ENCODE results near the gene LRRC7. TPM values are rescaled to one million over a fixed set of nuclear protein-coding genes. Genes with fewer than 3 reads are reported as not detected.
"Not testable (repeated sequence)": the region's sequence is repeated elsewhere in the genome, so short reads cannot be mapped to it uniquely, and the experiment has no call there.

Gene LRRC7
- total RNA-seq, 1 donor from 2014 or later: not detected

GRCh38 chr1:69679965-69680364 lies 112.2 kb downstream of the LRRC7 start:
- no peaks in the 10 kb centered on the region for H3K9me3 Mint-ChIP-seq
- H3K36me3 Mint-ChIP-seq (ENCODE audit: low read depth): no peaks in the 10 kb centered on the region
- no peak for DNase-seq (ENCODE audit: low spot score)
- H3K27me3 Mint-ChIP-seq (ENCODE audit: low read depth): no peaks in the 10 kb centered on the region
- no peak overlapping the region for H3K4me3 Mint-ChIP-seq (ENCODE audit: low read depth)
- H3K4me1 Mint-ChIP-seq (ENCODE audit: low read depth): no peaks in the 10 kb centered on the region
- no peak overlapping the region for H3K27ac Mint-ChIP-seq
- intact Hi-C loops (cut with micrococcal nuclease): no loop called here

GRCh38 chr1:69686367-69686984 lies 118.8 kb downstream of the LRRC7 start:
- intact Hi-C loops (cut with micrococcal nuclease): no loop called here
- Mint-ChIP-seq H3K27me3 (ENCODE audit: low read depth) (no peaks in the 10 kb centered on the region), H3K36me3 (ENCODE audit: low read depth) (no peaks in the 10 kb centered on the region), H3K4me1 (ENCODE audit: low read depth) (no peaks in the 10 kb centered on the region), H3K27ac (no peak overlapping the region), H3K9me3 (peaks cover 6% of the 10 kb centered on the region), H3K4me3 (ENCODE audit: low read depth) (no peak overlapping the region)
- DNase-seq (ENCODE audit: low spot score): no peak

GRCh38 chr1:69688193-69688592 lies 120.5 kb downstream of the LRRC7 start:
- H3K9me3 Mint-ChIP-seq: peaks cover 6% of the 10 kb centered on the region
- no peaks in the 10 kb centered on the region for H3K4me1 Mint-ChIP-seq (ENCODE audit: low read depth)
- H3K4me3 Mint-ChIP-seq (ENCODE audit: low read depth): no peak overlapping the region
- no peak overlapping the region for H3K27ac Mint-ChIP-seq
- intact Hi-C loops (cut with micrococcal nuclease): no loop called here
- no peaks in the 10 kb centered on the region for H3K36me3 Mint-ChIP-seq (ENCODE audit: low read depth)
- no peaks in the 10 kb centered on the region for H3K27me3 Mint-ChIP-seq (ENCODE audit: low read depth)
- no peak for DNase-seq (ENCODE audit: low spot score)

- no peaks in the 10 kb centered on the region for H3K36me3 Mint-ChIP-seq (ENCODE audit: low read depth)
- no peaks in the 10 kb centered on the region for H3K27me3 Mint-ChIP-seq (ENCODE audit: low read depth)
- peaks cover 8% of the 10 kb centered on the region for H3K9me3 Mint-ChIP-seq
- H3K4me1 Mint-ChIP-seq (ENCODE audit: low read depth): no peaks in the 10 kb centered on the region
- H3K4me3 Mint-ChIP-seq (ENCODE audit: low read depth): no peak overlapping the region
- intact Hi-C loops (cut with micrococcal nuclease): no loop called here
- H3K27ac Mint-ChIP-seq: no peak overlapping the region
- DNase-seq (ENCODE audit: low spot score): no peak
Measured at GRCh38 chr1:69691179-69691578, 123.5 kb downstream of the LRRC7 start.

- intact Hi-C loops (cut with micrococcal nuclease): no loop called here
- Mint-ChIP-seq H3K4me1 (ENCODE audit: low read depth) (no peaks in the 10 kb centered on the region), H3K27me3 (ENCODE audit: low read depth) (no peaks in the 10 kb centered on the region), H3K9me3 (peaks cover 21% of the 10 kb centered on the region), H3K4me3 (ENCODE audit: low read depth) (no peak overlapping the region), H3K36me3 (ENCODE audit: low read depth) (no peaks in the 10 kb centered on the region), H3K27ac (no peak overlapping the region)
- no peak for DNase-seq (ENCODE audit: low spot score)
Measured at GRCh38 chr1:69693921-69694675, 126.4 kb downstream of the LRRC7 start.

- Mint-ChIP-seq H3K4me3 (ENCODE audit: low read depth) (no peak overlapping the region), H3K36me3 (ENCODE audit: low read depth) (no peaks in the 10 kb centered on the region), H3K27ac (no peak overlapping the region), H3K9me3 (peaks cover 21% of the 10 kb centered on the region), H3K27me3 (ENCODE audit: low read depth) (no peaks in the 10 kb centered on the region), H3K4me1 (ENCODE audit: low read depth) (no peaks in the 10 kb centered on the region)
- intact Hi-C loops (cut with micrococcal nuclease): no loop called here
- DNase-seq (ENCODE audit: low spot score): no peak
Measured at GRCh38 chr1:69697340-69697739, 129.6 kb downstream of the LRRC7 start.

GRCh38 chr1:69700770-69701169 lies 133.0 kb downstream of the LRRC7 start:
- DNase-seq (ENCODE audit: low spot score): no peak
- intact Hi-C loops (cut with micrococcal nuclease): no loop called here
- no peaks in the 10 kb centered on the region for H3K27me3 Mint-ChIP-seq (ENCODE audit: low read depth)
- no peak overlapping the region for H3K27ac Mint-ChIP-seq
- no peaks in the 10 kb centered on the region for H3K36me3 Mint-ChIP-seq (ENCODE audit: low read depth)
- H3K9me3 Mint-ChIP-seq: peaks cover 17% of the 10 kb centered on the region
- no peak overlapping the region for H3K4me3 Mint-ChIP-seq (ENCODE audit: low read depth)
- no peaks in the 10 kb centered on the region for H3K4me1 Mint-ChIP-seq (ENCODE audit: low read depth)

GRCh38 chr1:69702085-69702484 lies 134.4 kb downstream of the LRRC7 start:
- no peak overlapping the region for H3K27ac Mint-ChIP-seq
- no peak for DNase-seq (ENCODE audit: low spot score)
- no peak overlapping the region for H3K4me3 Mint-ChIP-seq (ENCODE audit: low read depth)
- peaks cover 10% of the 10 kb centered on the region for H3K9me3 Mint-ChIP-seq
- H3K27me3 Mint-ChIP-seq (ENCODE audit: low read depth): no peaks in the 10 kb centered on the region
- H3K36me3 Mint-ChIP-seq (ENCODE audit: low read depth): no peaks in the 10 kb centered on the region
- intact Hi-C loops (cut with micrococcal nuclease): no loop called here
- no peaks in the 10 kb centered on the region for H3K4me1 Mint-ChIP-seq (ENCODE audit: low read depth)

GRCh38 chr1:69706473-69706872 lies 138.8 kb downstream of the LRRC7 start:
- no peak overlapping the region for H3K4me3 Mint-ChIP-seq (ENCODE audit: low read depth)
- no peaks in the 10 kb centered on the region for H3K36me3 Mint-ChIP-seq (ENCODE audit: low read depth)
- no peak overlapping the region for H3K27ac Mint-ChIP-seq
- no peaks in the 10 kb centered on the region for H3K9me3 Mint-ChIP-seq
- no peaks in the 10 kb centered on the region for H3K27me3 Mint-ChIP-seq (ENCODE audit: low read depth)
- no peaks in the 10 kb centered on the region for H3K4me1 Mint-ChIP-seq (ENCODE audit: low read depth)
- intact Hi-C loops (cut with micrococcal nuclease): no loop called here
- DNase-seq (ENCODE audit: low spot score): no peak

- H3K9me3 Mint-ChIP-seq: no peaks in the 10 kb centered on the region
- H3K36me3 Mint-ChIP-seq (ENCODE audit: low read depth): no peaks in the 10 kb centered on the region
- H3K27me3 Mint-ChIP-seq (ENCODE audit: low read depth): no peaks in the 10 kb centered on the region
- intact Hi-C loops (cut with micrococcal nuclease): no loop called here
- H3K27ac Mint-ChIP-seq: no peak overlapping the region
- H3K4me3 Mint-ChIP-seq (ENCODE audit: low read depth): no peak overlapping the region
- no peak for DNase-seq (ENCODE audit: low spot score)
- H3K4me1 Mint-ChIP-seq (ENCODE audit: low read depth): no peaks in the 10 kb centered on the region
Measured at GRCh38 chr1:69707103-69707502, 139.4 kb downstream of the LRRC7 start.

- no peaks in the 10 kb centered on the region for H3K36me3 Mint-ChIP-seq (ENCODE audit: low read depth)
- H3K9me3 Mint-ChIP-seq: no peaks in the 10 kb centered on the region
- H3K4me3 Mint-ChIP-seq (ENCODE audit: low read depth): no peak overlapping the region
- no peaks in the 10 kb centered on the region for H3K4me1 Mint-ChIP-seq (ENCODE audit: low read depth)
- intact Hi-C loops (cut with micrococcal nuclease): no loop called here
- no peak for DNase-seq (ENCODE audit: low spot score)
- H3K27me3 Mint-ChIP-seq (ENCODE audit: low read depth): no peaks in the 10 kb centered on the region
- no peak overlapping the region for H3K27ac Mint-ChIP-seq
Measured at GRCh38 chr1:69710484-69711189, 142.9 kb downstream of the LRRC7 start.

- Mint-ChIP-seq H3K9me3 (no peaks in the 10 kb centered on the region), H3K27ac (no peak overlapping the region), H3K4me3 (ENCODE audit: low read depth) (no peak overlapping the region), H3K4me1 (ENCODE audit: low read depth) (no peaks in the 10 kb centered on the region), H3K36me3 (ENCODE audit: low read depth) (no peaks in the 10 kb centered on the region), H3K27me3 (ENCODE audit: low read depth) (no peaks in the 10 kb centered on the region)
- intact Hi-C loops (cut with micrococcal nuclease): no loop called here
- no peak for DNase-seq (ENCODE audit: low spot score)
Measured at GRCh38 chr1:69711190-69711930, 143.6 kb downstream of the LRRC7 start.

- H3K36me3 Mint-ChIP-seq (ENCODE audit: low read depth); H3K9me3 Mint-ChIP-seq; H3K27me3 Mint-ChIP-seq (ENCODE audit: low read depth); H3K27ac Mint-ChIP-seq; H3K4me3 Mint-ChIP-seq (ENCODE audit: low read depth); H3K4me1 Mint-ChIP-seq (ENCODE audit: low read depth); DNase-seq (ENCODE audit: low spot score); intact Hi-C loops (cut with micrococcal nuclease): not testable (repeated sequence)
Measured at GRCh38 chr1:69717834-69718233, 150.1 kb downstream of the LRRC7 start.

All from activated T-helper 2 cell treated with anti-CD3 and anti-CD28 coated beads, Interferon-gamma antibody, Interleukin-2, Interleukin-4, amounts not matched to agents 10 μg/mL and 5 μg/mL and 100 μg/mL, durations not matched to agents 14 hours and 24 hours and 36 hours (primary cell).